HCT116 (cell line): ENCODE measurements around the gene RNF217.

Experiments used
- EZH2 ChIP-seq: fragments of 200-600 bp; sonication (generic); IDR thresholded peaks from 2 replicates; pipeline ENCODE4 v1.6.1; 2017; ENCODE audit warnings: antibody characterized with exemption, mixed run types
- EZH2phosphoT487 ChIP-seq: fragments of 200-600 bp; IDR thresholded peaks from 2 replicates; pipeline ENCODE4 v1.6.1; 2018; ENCODE audit warnings: antibody characterized with exemption, borderline replicate concordance
- POLR2A ChIP-seq: IDR thresholded peaks from 2 replicates; pipeline ENCODE4 v1.7.0; 2011; ENCODE audit warnings: borderline replicate concordance; ENCODE audit not compliant: insufficient read depth, insufficient read length; ENCODE audit errors: extremely low read depth
- ZNF274 ChIP-seq: fragments of 200-500 bp; sonication (Bioruptor generic); IDR thresholded peaks from 2 replicates; pipeline ENCODE4 v1.6.1; 2014; ENCODE audit warnings: mild to moderate bottlenecking, low read depth, low read length, inconsistent platforms
- TF ChIP-seq, protein P1 (sequence below), 3 experiments: fragments of 200-600 bp in 1 of 3; sonication (generic) in 1 of 3; IDR thresholded peaks in 2 of 3; conservative IDR thresholded peaks in 1 of 3; 2 replicates each; pipeline ENCODE4 v1.5.1; 2012 to 2017; ENCODE audit warnings: low read depth in 2 of 3, low read length in 2 of 3, antibody characterized with exemption in 1 of 3, borderline replicate concordance in 1 of 3, control low read depth in 1 of 3, mild to moderate bottlenecking in 1 of 3, mixed read lengths in 1 of 3, mixed run types in 1 of 3, moderate library complexity in 1 of 3; ENCODE audit not compliant: insufficient read depth in 1 of 3
- TF ChIP-seq, protein P2 (sequence below): IDR thresholded peaks from 2 replicates; pipeline ENCODE4 v1.6.1; 2012

GRCh38 chr6:125102411-125102810 is 140.2 kb downstream of the RNF217 start:
- TF ChIP-seq ZNF274 (no peak), EZH2phosphoT487 (no peak), EZH2 (no peak), POLR2A (no peak)
- TF ChIP-seq, protein P1, sequence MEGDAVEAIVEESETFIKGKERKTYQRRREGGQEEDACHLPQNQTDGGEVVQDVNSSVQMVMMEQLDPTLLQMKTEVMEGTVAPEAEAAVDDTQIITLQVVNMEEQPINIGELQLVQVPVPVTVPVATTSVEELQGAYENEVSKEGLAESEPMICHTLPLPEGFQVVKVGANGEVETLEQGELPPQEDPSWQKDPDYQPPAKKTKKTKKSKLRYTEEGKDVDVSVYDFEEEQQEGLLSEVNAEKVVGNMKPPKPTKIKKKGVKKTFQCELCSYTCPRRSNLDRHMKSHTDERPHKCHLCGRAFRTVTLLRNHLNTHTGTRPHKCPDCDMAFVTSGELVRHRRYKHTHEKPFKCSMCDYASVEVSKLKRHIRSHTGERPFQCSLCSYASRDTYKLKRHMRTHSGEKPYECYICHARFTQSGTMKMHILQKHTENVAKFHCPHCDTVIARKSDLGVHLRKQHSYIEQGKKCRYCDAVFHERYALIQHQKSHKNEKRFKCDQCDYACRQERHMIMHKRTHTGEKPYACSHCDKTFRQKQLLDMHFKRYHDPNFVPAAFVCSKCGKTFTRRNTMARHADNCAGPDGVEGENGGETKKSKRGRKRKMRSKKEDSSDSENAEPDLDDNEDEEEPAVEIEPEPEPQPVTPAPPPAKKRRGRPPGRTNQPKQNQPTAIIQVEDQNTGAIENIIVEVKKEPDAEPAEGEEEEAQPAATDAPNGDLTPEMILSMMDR (IDR thresholded peaks at IDR 0.05 in 2 of 3, conservative IDR thresholded peaks at IDR 0.05 in 1 of 3; ENCODE audit: borderline replicate concordance in 1 of 3, insufficient read depth in 1 of 3, low read depth in 2 of 3, low read length in 2 of 3), result no peak
- TF ChIP-seq, protein P2, sequence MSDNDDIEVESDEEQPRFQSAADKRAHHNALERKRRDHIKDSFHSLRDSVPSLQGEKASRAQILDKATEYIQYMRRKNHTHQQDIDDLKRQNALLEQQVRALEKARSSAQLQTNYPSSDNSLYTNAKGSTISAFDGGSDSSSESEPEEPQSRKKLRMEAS, result no peak
